ENCODE results near the gene ALK.

Gene ALK

GRCh38 chr2:29526587-29527586 lies 394.5 kb downstream of the ALK start:
- no peak for DNase-seq (ENCODE audit: low spot score)

GRCh38 chr2:29525921-29526320 lies 395.5 kb downstream of the ALK start:
- DNase-seq (ENCODE audit: low spot score) = no peak

GRCh38 chr2:29524652-29525051 lies 396.7 kb downstream of the ALK start:
- DNase-seq (ENCODE audit: low spot score) = no peak

- DNase-seq (ENCODE audit: low spot score) = no peak
These were observed 398.3 kb downstream of the ALK start for GRCh38 chr2:29522951-29523669.

- DNase-seq (ENCODE audit: low spot score) = no peak
These were observed 401.4 kb downstream of the ALK start for GRCh38 chr2:29520001-29520400.

- no peak for DNase-seq (ENCODE audit: low spot score)
These were observed 402.0 kb downstream of the ALK start for GRCh38 chr2:29519338-29519925.

GRCh38 chr2:29518646-29519337 lies 402.6 kb downstream of the ALK start:
- no peak for DNase-seq (ENCODE audit: low spot score)

- DNase-seq (ENCODE audit: low spot score) = no peak
These were observed 403.4 kb downstream of the ALK start for GRCh38 chr2:29518010-29518409.

- DNase-seq (ENCODE audit: low spot score) = no peak
These were observed 404.0 kb downstream of the ALK start for GRCh38 chr2:29517413-29517812.

- no peak for DNase-seq (ENCODE audit: low spot score)
These were observed 404.6 kb downstream of the ALK start for GRCh38 chr2:29516767-29517166.

GRCh38 chr2:29509878-29510277 lies 411.5 kb downstream of the ALK start:
- DNase-seq (ENCODE audit: low spot score) = no peak

GRCh38 chr2:29509397-29509796 lies 412.0 kb downstream of the ALK start:
- DNase-seq (ENCODE audit: low spot score) = no peak

- DNase-seq (ENCODE audit: low spot score) = no peak
These were observed 416.6 kb downstream of the ALK start for GRCh38 chr2:29504746-29505145.

- DNase-seq (ENCODE audit: low spot score) = no peak
These were observed 418.9 kb downstream of the ALK start for GRCh38 chr2:29502460-29502911.

GRCh38 chr2:29497375-29497774 lies 424.0 kb downstream of the ALK start:
- no peak for DNase-seq (ENCODE audit: low spot score)

- no peak for DNase-seq (ENCODE audit: low spot score)
These were observed 425.2 kb downstream of the ALK start for GRCh38 chr2:29496198-29496597.

- DNase-seq (ENCODE audit: low spot score) = no peak
These were observed 425.8 kb downstream of the ALK start for GRCh38 chr2:29495536-29496060.

GRCh38 chr2:29495068-29495467 lies 426.3 kb downstream of the ALK start:
- no peak for DNase-seq (ENCODE audit: low spot score)

- no peak for DNase-seq (ENCODE audit: low spot score)
These were observed 428.7 kb downstream of the ALK start for GRCh38 chr2:29492701-29493100.

- DNase-seq (ENCODE audit: low spot score) = no peak
These were observed 431.3 kb downstream of the ALK start for GRCh38 chr2:29490045-29490444.

GRCh38 chr2:29489568-29489967 lies 431.8 kb downstream of the ALK start:
- DNase-seq (ENCODE audit: low spot score) = no peak

Data from HuH-7.5 (cell line).